ENCODE measurements around the gene GSTM3. TPM values are rescaled to one million over a fixed set of nuclear protein-coding genes. Genes with fewer than 3 reads are reported as not detected.

Gene GSTM3
- total and polyA plus RNA-seq, 9 of the 15 experiments (the other 6 are each of a cell fraction or from before 2014, with no cell fraction given) = 3.9 to 24.5 (median 9.4) TPM

- ChIA-PET POLR2A (interaction anchor here (0.6 to 1.3 kb wide), 3 partner anchors 9 to 201 kb away, joined by 3 to 4 read pairs (median 3); no protein-coding TSS in a partner anchor), CTCF (ENCODE audit: low intra/inter-chr PET ratio) (no interaction called here)
- ATAC-seq (no peak), FAIRE-seq (no peak), DNase-seq (ENCODE audit: extremely low read depth in 1 of 4, low spot score in 3 of 4) (no peak)
- Histone ChIP-seq H3K79me2 (ENCODE audit: control insufficient read depth, insufficient read depth, low read length) (no peaks in the 10 kb centered on the region), H3K9me1 (ENCODE audit: control insufficient read depth, insufficient read depth, low read length) (no peaks in the 10 kb centered on the region), H3K27ac (ENCODE audit: extremely low read depth, low read depth, low read length) (no peak overlapping the region), H3K4me2 (ENCODE audit: insufficient read depth, low read length) (no peak overlapping the region), H2AFZ (ENCODE audit: low read depth, low read length) (no peak overlapping the region), H3K9ac (ENCODE audit: insufficient read depth in 1 of 2, low read depth in 2 of 2, low read length in 2 of 2) (peak overlapping the region in 1 of 2 experiments; percentile 24; a peak in 1 of 4 replicates), H3K36me3 (ENCODE audit: control insufficient read depth, insufficient read depth, low read length) (no peaks in the 10 kb centered on the region), H3K4me3 (no peak overlapping the region), H3K4me1 (replicated peaks in 1 of 2; ENCODE audit: control insufficient read depth in 2 of 2, insufficient read depth in 2 of 2, low read length in 2 of 2) (no peaks in the 10 kb centered on the region; a peak in 2 of 5 replicates), H3K27me3 (ENCODE audit: control insufficient read depth in 2 of 2, insufficient read depth in 2 of 2, low read length in 2 of 2) (peaks cover 38 to 52% of the 10 kb centered on the region in 2 experiments), H4K20me1 (replicated peaks; ENCODE audit: control insufficient read depth, insufficient read depth, low read length) (no peaks in the 10 kb centered on the region), H3K9me3 (replicated peaks; ENCODE audit: control insufficient read depth, insufficient read depth, low read depth, low read length) (peaks cover 6% of the 10 kb centered on the region)
- in situ Hi-C loops (cut with MboI) = no loop called here
- no TSS peak for BruUV-seq (replicated peaks)
- intact Hi-C loops (cut with micrococcal nuclease) = no loop called here
- 3% methylated on average over 11 of the region's 11 CpGs for WGBS (ENCODE audit: insufficient coverage, low coverage, missing lambda C conversion rate)
- no peak for TF ChIP-seq HMGN3 (IDR thresholded peaks at IDR 0.05; ENCODE audit: borderline replicate concordance, extremely low read depth, insufficient read length, low read depth, low read length)
- no peak for TF ChIP-seq RBM14 (IDR thresholded peaks at IDR 0.05; ENCODE audit: borderline replicate concordance, insufficient read depth, low read depth, low read length)
- no peak for TF ChIP-seq ZNF175 (CRISPR knock-in tag; IDR thresholded peaks at IDR 0.05; ENCODE audit: low read depth)
- no peak for TF ChIP-seq ATF3 (IDR thresholded peaks at IDR 0.05)
- TF ChIP-seq ATF3 (CRISPR knock-in tag; conservative IDR thresholded peaks at IDR 0.05) = no peak
- TF ChIP-seq FOXO4 (CRISPR knock-in tag; IDR thresholded peaks at IDR 0.05) = no peak
- TF ChIP-seq ZFP91 (CRISPR knock-in tag; IDR thresholded peaks at IDR 0.05) = no peak
- TF ChIP-seq TCF3 (CRISPR knock-in tag; IDR thresholded peaks at IDR 0.05) = no peak
- TF ChIP-seq POU5F1 (IDR thresholded peaks at IDR 0.05; ENCODE audit: borderline replicate concordance, low read depth, low read length, partially characterized antibody) = no peak
- no peak for TF ChIP-seq HCFC1 (IDR thresholded peaks at IDR 0.05; ENCODE audit: low read depth, low read length)
- TF ChIP-seq CXXC5 (CRISPR knock-in tag; IDR thresholded peaks at IDR 0.05) = no peak
- TF ChIP-seq KAT7 (CRISPR knock-in tag; IDR thresholded peaks at IDR 0.05; ENCODE audit: borderline replicate concordance) = no peak
- TF ChIP-seq KLF16 (IDR thresholded peaks at IDR 0.05) = no peak
- TF ChIP-seq STAT5B (CRISPR knock-in tag; IDR thresholded peaks at IDR 0.05) = no peak
- TF ChIP-seq KLF1 (tag; IDR thresholded peaks at IDR 0.05) = no peak
Observed at GRCh38 chr1:109750241-109750882, 9.5 kb upstream of the GSTM3 start.
